H9 (cell line): Measurements from ENCODE around the gene HPS4. TPM values are rescaled to one million over a fixed set of nuclear protein-coding genes. Genes with fewer than 3 reads are reported as not detected.

Experiments
- DNase-seq: peaks from one replicate; pipeline ENCODE4 v3.0.0-alpha.2; 2017
- H2AFZ ChIP-seq: one replicate; pipeline ENCODE4 v1.6.1; 2013; ENCODE audit warnings: mild to moderate bottlenecking, low read length, control low read depth, moderate library complexity
- H2AK5ac ChIP-seq: 2 replicates; pipeline ENCODE4 v1.6.1; 2013; ENCODE audit warnings: low read length, control low read depth, mixed read lengths; ENCODE audit not compliant: insufficient read length
- H2BK120ac ChIP-seq: one replicate; pipeline ENCODE4 v1.6.1; 2013; ENCODE audit warnings: low read depth, mild to moderate bottlenecking, low read length, control low read depth, inconsistent platforms; ENCODE audit not compliant: poor library complexity, severe bottlenecking
- H2BK12ac ChIP-seq: 2 replicates; pipeline ENCODE4 v1.6.1; 2013; ENCODE audit warnings: low read length, control low read depth, mixed read lengths, low read depth; ENCODE audit not compliant: insufficient read length
- H2BK15ac ChIP-seq: 2 replicates; pipeline ENCODE4 v1.6.1; 2013; ENCODE audit warnings: low read depth, low read length, control low read depth
- H2BK20ac ChIP-seq: one replicate; pipeline ENCODE4 v1.6.1; 2013; ENCODE audit warnings: low read depth, mild to moderate bottlenecking, low read length, control low read depth, inconsistent platforms; ENCODE audit not compliant: poor library complexity, severe bottlenecking
- H2BK5ac ChIP-seq: 2 replicates; pipeline ENCODE4 v1.6.1; 2013; ENCODE audit warnings: low read length, control low read depth, mixed read lengths; ENCODE audit not compliant: insufficient read length
- H3K14ac ChIP-seq: 2 replicates; pipeline ENCODE4 v1.6.1; 2013; ENCODE audit warnings: low read length, control low read depth; ENCODE audit not compliant: insufficient read depth
- H3K18ac ChIP-seq: 2 replicates; pipeline ENCODE4 v1.6.1; 2013; ENCODE audit warnings: low read depth, mild to moderate bottlenecking, mixed read lengths, low read length, control low read depth; ENCODE audit not compliant: insufficient read length
- H3K23ac ChIP-seq: 2 replicates; pipeline ENCODE4 v1.6.1; 2013; ENCODE audit warnings: low read length, control low read depth, mixed read lengths, low read depth; ENCODE audit not compliant: insufficient read length
- H3K23me2 ChIP-seq: 2 replicates; pipeline ENCODE4 v1.6.1; 2013; ENCODE audit warnings: low read depth, mild to moderate bottlenecking, mixed read lengths, low read length, control low read depth; ENCODE audit not compliant: insufficient read length, poor library complexity, severe bottlenecking
- H3K27ac ChIP-seq: 2 replicates; pipeline ENCODE4 v1.5.1; 2013; ENCODE audit warnings: low read length, control low read depth, mixed read lengths, low read depth; ENCODE audit not compliant: insufficient read length
- H3K27me3 ChIP-seq: 2 replicates; pipeline ENCODE4 v1.6.1; 2013; ENCODE audit warnings: low read length, control low read depth, inconsistent platforms; ENCODE audit not compliant: insufficient read depth
- H3K4ac ChIP-seq: 2 replicates; pipeline ENCODE4 v1.6.1; 2013; ENCODE audit warnings: low read depth, mild to moderate bottlenecking, control low read depth, inconsistent platforms, low read length, moderate library complexity
- H3K4me1 ChIP-seq: 2 replicates; pipeline ENCODE4 v1.6.1; 2013; ENCODE audit warnings: low read length, control low read depth, inconsistent platforms; ENCODE audit not compliant: insufficient read depth
- H3K4me2 ChIP-seq: 2 replicates; pipeline ENCODE4 v1.6.1; 2013; ENCODE audit warnings: low read length, control low read depth, mixed read lengths; ENCODE audit not compliant: insufficient read length, insufficient read depth
- H3K56ac ChIP-seq: 2 replicates; pipeline ENCODE4 v1.6.1; 2013; ENCODE audit warnings: low read depth, mild to moderate bottlenecking, mixed read lengths, low read length, control low read depth; ENCODE audit not compliant: insufficient read length
- H3K79me1 ChIP-seq: 2 replicates; pipeline ENCODE4 v1.6.1; 2013; ENCODE audit warnings: low read depth, mild to moderate bottlenecking, moderate library complexity, low read length, control low read depth, inconsistent platforms; ENCODE audit not compliant: insufficient read depth, poor library complexity, severe bottlenecking
- H3K79me2 ChIP-seq: 2 replicates; pipeline ENCODE4 v1.6.1; 2013; ENCODE audit warnings: low read length, control low read depth, inconsistent platforms; ENCODE audit not compliant: insufficient read depth
- H3K9ac ChIP-seq: 2 replicates; pipeline ENCODE4 v1.6.1; 2013; ENCODE audit warnings: low read length, control low read depth, mixed read lengths; ENCODE audit not compliant: insufficient read length; ENCODE audit errors: extremely low read depth
- H3K9me3 ChIP-seq: one replicate; pipeline ENCODE4 v1.6.1; 2013; ENCODE audit warnings: low read depth, low read length, inconsistent platforms; ENCODE audit not compliant: control insufficient read depth
- H3T11ph ChIP-seq: one replicate; pipeline ENCODE4 v1.6.1; 2013; ENCODE audit warnings: mild to moderate bottlenecking, low read length, control low read depth, inconsistent platforms
- H4K20me1 ChIP-seq: one replicate; pipeline ENCODE4 v1.6.1; 2013; ENCODE audit not compliant: control insufficient read depth, insufficient read length, insufficient read depth
- H4K5ac ChIP-seq: 2 replicates; pipeline ENCODE4 v1.6.1; 2013; ENCODE audit warnings: low read depth, mild to moderate bottlenecking, mixed read lengths, low read length, control low read depth; ENCODE audit not compliant: insufficient read length
- H4K8ac ChIP-seq: replicated peaks from 2 replicates; pipeline ENCODE4 v1.6.1; 2013; ENCODE audit warnings: low read length, control low read depth, mixed read lengths, low read depth; ENCODE audit not compliant: insufficient read length
- H4K91ac ChIP-seq: 2 replicates; pipeline ENCODE4 v1.6.1; 2013; ENCODE audit warnings: low read depth, mild to moderate bottlenecking, moderate library complexity, mixed read lengths, low read length, control low read depth; ENCODE audit not compliant: insufficient read length
- H3K27ac Mint-ChIP-seq, 3 experiments: 2 replicates in 2 of 3; 3 replicates in 1 of 3; pipeline ENCODE4 v1.8.0; 2020 to 2021; ENCODE audit warnings: mixed read lengths in 3 of 3, mild to moderate bottlenecking in 1 of 3, moderate library complexity in 1 of 3
- H3K27me3 Mint-ChIP-seq: 2 replicates; pipeline ENCODE4 v1.8.0; 2021; ENCODE audit warnings: low read depth, mild to moderate bottlenecking, moderate library complexity, mixed read lengths
- H3K36me3 Mint-ChIP-seq, 3 experiments: 2 replicates in 2 of 3; 3 replicates in 1 of 3; pipeline ENCODE4 v1.8.0; 2020 to 2021; ENCODE audit warnings: low read depth in 3 of 3, mixed read lengths in 3 of 3; ENCODE audit not compliant: insufficient read depth in 1 of 3
- H3K4me1 Mint-ChIP-seq, 2 experiments: 2 replicates each; pipeline ENCODE4 v1.8.0; 2020; ENCODE audit warnings: mixed read lengths in 2 of 2
- H3K4me3 Mint-ChIP-seq, 2 experiments: 2 replicates in 1 of 2; 3 replicates in 1 of 2; pipeline ENCODE4 v1.8.0; 2020 to 2021; ENCODE audit warnings: mild to moderate bottlenecking in 2 of 2, mixed read lengths in 2 of 2, moderate library complexity in 1 of 2
- H3K9me3 Mint-ChIP-seq, 2 experiments: 2 replicates in 1 of 2; 3 replicates in 1 of 2; pipeline ENCODE4 v1.8.0; 2020; ENCODE audit warnings: mild to moderate bottlenecking in 2 of 2, mixed read lengths in 2 of 2, moderate library complexity in 1 of 2
- CTCF ChIP-seq: fragments of 200-600 bp; sonication (generic); conservative IDR thresholded peaks from 3 replicates; pipeline ENCODE4 v1.8.0; 2021; ENCODE audit warnings: antibody characterized with exemption, mild to moderate bottlenecking
- WGBS: extraction: QIAGEN DNeasy Blood & Tissue Kit; methylation state at CpG from one replicate; pipeline ENCODE4 v1.1.7; 2013; ENCODE audit warnings: missing lambda C conversion rate, low lambda C conversion rate, mixed read lengths; ENCODE audit not compliant: insufficient read length; ENCODE audit errors: extremely low coverage; 5-methylcytosine and 5-hydroxymethylcytosine counted together
- total RNA-seq: library from RNA; stranded (reverse); gene quantifications from 2 replicates; pipeline ENCODE4 v1.2.1, GENCODE V29; 2021

Gene HPS4
- total RNA-seq, 1 experiment from 2014 or later = 26.2 TPM

DNA sequence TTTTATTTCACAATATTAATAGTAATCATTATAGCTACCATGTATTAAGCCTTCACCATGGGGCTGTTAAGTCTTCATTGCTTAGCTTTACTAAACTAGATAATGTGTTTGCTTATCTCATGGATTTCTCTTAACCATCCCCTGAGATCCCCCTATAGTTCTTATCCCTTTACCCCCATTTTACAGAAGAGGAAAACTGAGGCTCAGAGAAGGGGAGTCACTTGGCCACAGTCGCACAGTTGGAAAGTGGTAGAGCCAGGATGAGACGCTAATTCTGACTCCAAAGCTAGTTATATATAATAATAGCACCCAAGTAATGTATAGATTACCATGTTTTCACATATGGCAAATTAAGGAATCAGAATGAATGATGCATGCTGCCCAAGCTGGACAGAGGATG is 38.4 kb upstream of the HPS4 start:
- Mint-ChIP-seq H3K9me3 (no peaks in the 10 kb centered on the region), H3K4me3 (no peak overlapping the region; a peak in 1 of 5 replicates), H3K27me3 (no peaks in the 10 kb centered on the region), H3K36me3 (peaks cover 4 to 34% (median 23%) of the 10 kb centered on the region in 3 experiments; a peak in 6 of 7 replicates), H3K4me1 (no peaks in the 10 kb centered on the region), H3K27ac (no peak overlapping the region)
- H3K4ac ChIP-seq = no peak overlapping the region
- H4K20me1 ChIP-seq = no peaks in the 10 kb centered on the region
- no peak overlapping the region for H2BK120ac ChIP-seq
- no peaks in the 10 kb centered on the region for H3K23me2 ChIP-seq
- H3K23ac ChIP-seq = no peak overlapping the region
- H4K91ac ChIP-seq = no peak overlapping the region
- no peak overlapping the region for H2BK12ac ChIP-seq
- H3K79me1 ChIP-seq = no peaks in the 10 kb centered on the region
- no peak overlapping the region for H3K27ac ChIP-seq
- no peaks in the 10 kb centered on the region for H3K4me1 ChIP-seq
- no peak overlapping the region for H2BK5ac ChIP-seq
- H3K9me3 ChIP-seq = no peaks in the 10 kb centered on the region
- no peaks in the 10 kb centered on the region; the same call in 1 of the 2 replicates for H3K79me2 ChIP-seq
- H3K9ac ChIP-seq = no peak overlapping the region
- no peak overlapping the region for H3K14ac ChIP-seq
- no peak overlapping the region for H2BK15ac ChIP-seq
- no peak overlapping the region for H3K4me2 ChIP-seq
- H4K8ac ChIP-seq = no peak overlapping the region
- H4K5ac ChIP-seq = no peak overlapping the region
- H2AFZ ChIP-seq = no peak overlapping the region
- no CpG with 5 or more reads among the region's 2 CpGs for WGBS
- no peak overlapping the region for H3T11ph ChIP-seq
- no peak overlapping the region for H2AK5ac ChIP-seq
- no peak overlapping the region for H3K56ac ChIP-seq
- H3K27me3 ChIP-seq = no peaks in the 10 kb centered on the region
- DNase-seq = no peak
- TF ChIP-seq CTCF = no peak
- H3K18ac ChIP-seq = no peak overlapping the region
- H2BK20ac ChIP-seq = no peak overlapping the region
